ENCODE results near the gene PXN. TPM values are rescaled to one million over a fixed set of nuclear protein-coding genes. Genes with fewer than 3 reads are reported as not detected.
"Not testable (repeated sequence)": the region's sequence is repeated elsewhere in the genome, so short reads cannot be mapped to it uniquely, and the experiment has no call there.

Gene PXN
- total and polyA plus RNA-seq, 2 of the 13 experiments (the other 11 are each of a cell fraction or from before 2014, with no cell fraction given): 13.6 to 14.2 TPM

DNA sequence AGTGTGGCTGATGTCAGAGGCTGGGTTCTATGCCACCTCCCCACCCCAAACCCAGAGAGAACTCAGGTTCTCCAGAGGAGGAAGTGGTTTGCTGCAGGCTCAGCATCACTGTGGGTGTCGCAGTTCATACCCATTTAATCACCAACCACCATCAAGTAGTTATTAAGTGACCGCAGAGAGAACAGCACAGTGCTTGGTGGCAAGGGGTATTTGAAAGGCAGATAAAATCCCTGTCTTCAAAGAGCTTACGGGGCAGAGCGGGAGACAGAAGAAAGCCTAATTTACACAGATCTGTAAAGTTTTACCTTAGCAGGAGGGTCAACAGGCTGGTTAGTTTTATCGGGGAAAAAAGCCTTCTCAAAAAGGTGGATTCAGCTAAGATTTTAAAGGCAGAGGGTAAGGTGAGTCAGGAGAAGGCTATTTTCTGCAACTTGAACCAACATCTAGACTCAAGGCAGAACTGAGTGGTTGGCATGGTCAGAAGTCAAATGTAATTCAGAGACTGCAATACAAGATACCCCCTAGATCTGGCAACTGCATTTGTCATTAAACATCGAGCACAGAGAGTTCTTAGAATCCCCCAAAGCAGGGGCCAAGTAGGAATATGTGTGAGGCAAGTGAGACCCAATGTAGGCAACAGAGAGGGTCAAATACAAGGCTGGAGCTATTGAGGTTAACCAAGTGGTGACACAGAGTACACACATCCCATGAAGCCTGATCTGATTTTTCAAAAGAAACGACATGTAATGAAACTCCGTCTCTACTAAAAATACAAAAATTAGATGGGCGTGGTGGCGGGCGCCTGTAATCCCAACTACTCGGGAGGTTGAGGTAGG, 13.2 kb downstream of the PXN start (continued):
- TF ChIP-seq, protein P1, sequence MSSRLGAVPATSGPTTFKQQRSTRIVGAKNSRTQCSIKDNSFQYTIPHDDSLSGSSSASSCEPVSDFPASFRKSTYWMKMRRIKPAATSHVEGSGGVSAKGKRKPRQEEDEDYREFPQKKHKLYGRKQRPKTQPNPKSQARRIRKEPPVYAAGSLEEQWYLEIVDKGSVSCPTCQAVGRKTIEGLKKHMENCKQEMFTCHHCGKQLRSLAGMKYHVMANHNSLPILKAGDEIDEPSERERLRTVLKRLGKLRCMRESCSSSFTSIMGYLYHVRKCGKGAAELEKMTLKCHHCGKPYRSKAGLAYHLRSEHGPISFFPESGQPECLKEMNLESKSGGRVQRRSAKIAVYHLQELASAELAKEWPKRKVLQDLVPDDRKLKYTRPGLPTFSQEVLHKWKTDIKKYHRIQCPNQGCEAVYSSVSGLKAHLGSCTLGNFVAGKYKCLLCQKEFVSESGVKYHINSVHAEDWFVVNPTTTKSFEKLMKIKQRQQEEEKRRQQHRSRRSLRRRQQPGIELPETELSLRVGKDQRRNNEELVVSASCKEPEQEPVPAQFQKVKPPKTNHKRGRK (CRISPR knock-in tag; IDR thresholded peaks at IDR 0.05): no peak

DNA sequence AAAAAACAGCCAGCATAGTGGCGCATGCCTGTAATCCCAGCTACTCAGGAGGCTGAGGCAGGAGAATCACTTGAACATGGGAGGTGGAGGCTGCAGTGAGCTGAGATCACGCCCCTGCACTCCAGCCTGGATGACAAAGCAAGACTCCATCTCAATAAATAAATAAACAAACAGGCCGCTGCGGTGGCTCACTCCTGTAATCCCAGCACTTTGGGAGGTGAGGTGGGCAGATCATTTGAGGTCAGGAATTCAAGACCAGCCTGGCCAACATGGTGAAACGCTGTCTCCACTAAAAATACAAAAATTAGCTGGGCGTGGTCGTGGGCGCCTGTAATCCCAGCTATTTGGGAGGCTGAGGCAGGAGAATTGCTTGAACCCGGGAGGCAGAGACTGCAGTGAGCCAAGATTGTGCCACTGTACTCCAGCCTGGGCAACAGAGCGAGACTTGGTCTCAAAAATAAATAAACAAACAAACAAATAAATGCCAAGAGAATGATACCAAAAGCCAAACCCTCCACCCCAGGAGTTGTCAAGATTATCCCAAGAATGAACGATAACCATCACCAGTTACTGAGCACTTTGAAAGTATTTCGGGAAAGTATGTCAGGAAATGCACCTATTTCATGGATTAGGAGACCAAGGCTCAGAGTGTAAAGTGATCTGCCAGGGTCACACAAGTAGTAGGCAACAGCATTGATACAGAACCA, 14.0 kb downstream of the PXN start:
- WGBS (ENCODE audit: low lambda C conversion rate): 95% methylated on average over 12 of the region's 12 CpGs
- intact Hi-C loops (cut with micrococcal nuclease; ENCODE audit: unreplicated experiment); H2AFZ ChIP-seq (ENCODE audit: low read length); H3K9ac ChIP-seq (ENCODE audit: insufficient read depth, low read depth, low read length); BruUV-seq (replicated peaks); H3K9me3 ChIP-seq (ENCODE audit: low read length); H4K20me1 ChIP-seq (ENCODE audit: insufficient read depth, low read length); H3K36me3 ChIP-seq (replicated peaks in 1 of 2; ENCODE audit: control insufficient read depth in 1 of 2, insufficient read depth in 2 of 2, low read length in 2 of 2); CTCF ChIA-PET (ENCODE audit: low intra/inter-chr PET ratio, low total read pairs); H3K4me3 ChIP-seq (replicated peaks in 1 of 3; ENCODE audit: insufficient read depth in 1 of 3, low read depth in 2 of 3, low read length in 3 of 3); in situ Hi-C loops (cut with HindIII; ENCODE audit: extremely low pct_ligation_motif_present, low pct_unique_long_range_greater_than_20kb); H3K27ac ChIP-seq (ENCODE audit: extremely low read length, insufficient read depth, low read length); DNase-seq (ENCODE audit: low spot score); H3K27me3 ChIP-seq (ENCODE audit: control insufficient read depth in 1 of 2, insufficient read depth in 2 of 2, low read length in 2 of 2); H3K4me2 ChIP-seq (ENCODE audit: low read depth, low read length); FAIRE-seq; ATAC-seq: not testable (repeated sequence)
- TF ChIP-seq ZNF629 (CRISPR knock-in tag; conservative IDR thresholded peaks at IDR 0.05): peak; percentile 34; the same call in 1 of the 2 replicates
- Histone ChIP-seq H3K4me1 (ENCODE audit: insufficient read depth, low read length) (peaks cover 23% of the 10 kb centered on the region), H3K79me2 (ENCODE audit: insufficient read depth, low read length) (peaks cover 29% of the 10 kb centered on the region)
- POLR2A ChIA-PET: interaction anchor here (0.6 to 1.3 kb wide), 2 partner anchors 32 to 50 kb away, joined by 3 to 4 read pairs; partner anchors contain the start of gene RPLP0

Data from HepG2 (cell line).